GM12872 (cell line): ENCODE data around the gene CEACAM7.

ENCODE experiments used
- CTCF ChIP-seq: IDR thresholded peaks from 3 replicates; pipeline ENCODE4 v1.5.1; 2011; ENCODE audit warnings: low read depth, mild to moderate bottlenecking, low read length, moderate library complexity; ENCODE audit not compliant: insufficient read depth

The CEACAM7 gene

GRCh38 chr19:41671486-41671885 lies 16.6 kb downstream of the CEACAM7 start:
- TF ChIP-seq CTCF: no peak

- TF ChIP-seq CTCF: no peak
These were observed 17.3 kb downstream of the CEACAM7 start for GRCh38 chr19:41670755-41671154.

- TF ChIP-seq CTCF: no peak
These were observed 19.8 kb downstream of the CEACAM7 start for GRCh38 chr19:41668315-41668714.

- no peak for TF ChIP-seq CTCF
These were observed 22.0 kb downstream of the CEACAM7 start for GRCh38 chr19:41666075-41666474.

GRCh38 chr19:41657157-41657556 lies 30.9 kb downstream of the CEACAM7 start:
- no peak for TF ChIP-seq CTCF

- no peak for TF ChIP-seq CTCF
These were observed 35.8 kb downstream of the CEACAM7 start for GRCh38 chr19:41652250-41652649.

GRCh38 chr19:41649827-41650226 lies 38.2 kb downstream of the CEACAM7 start:
- no peak for TF ChIP-seq CTCF
